B cell (primary cell): ENCODE measurements around the gene NRM. TPM values are rescaled to one million over a fixed set of nuclear protein-coding genes. Genes with fewer than 3 reads are reported as not detected.

Experiments
- ATAC-seq: fragments of 200-7000 bp; cut with Tn5 transposase; one replicate; pipeline ENCODE4 v1.10.0; 2021; ENCODE audit warnings: low read depth, mild to moderate bottlenecking, moderate number of reproducible peaks, moderate library complexity
- CTCF ChIA-PET: fragments of 350-600 bp; sonication (Branson Sonifier 250); formaldehyde crosslinking; loops from one replicate; lab custom pipeline; 2021; ENCODE audit warnings: antibody characterized with exemption, inconsistent platforms; lab: Charles Lee
- POLR2A ChIA-PET: fragments of 350-600 bp; sonication (Branson Sonifier 250); formaldehyde crosslinking; loops from one replicate; lab custom pipeline; 2021; ENCODE audit warnings: antibody characterized with exemption; lab: Charles Lee
- DNase-seq: peaks from one replicate; pipeline ENCODE4 v3.0.0; 2013
- H2AFZ ChIP-seq: 2 replicates; pipeline ENCODE4 v1.6.1; 2012; ENCODE audit warnings: mild to moderate bottlenecking, low read depth, low read length; ENCODE audit not compliant: insufficient read depth, poor library complexity, severe bottlenecking
- H3K27ac ChIP-seq, 2 donors: 1 replicate in 1 of 2; 2 replicates in 1 of 2; pipeline ENCODE4 v1.5.1; 2012 to 2013; ENCODE audit warnings: low read length in 2 of 2, mild to moderate bottlenecking in 2 of 2, moderate library complexity in 1 of 2
- H3K27me3 ChIP-seq, 4 experiments: fragments of 200-600 bp in 1 of 4; sonication (generic) in 1 of 4; replicated peaks in 1 of 4; 1 replicate in 2 of 4; 2 replicates in 2 of 4; pipeline versions ENCODE4 v1.6.1 to v1.7.0; 2013 to 2016; ENCODE audit warnings: low read length in 3 of 4, mild to moderate bottlenecking in 2 of 4, mixed read lengths in 1 of 4, moderate library complexity in 1 of 4; ENCODE audit not compliant: insufficient read depth in 4 of 4, control insufficient read depth in 3 of 4; ENCODE audit errors: control extremely low read depth in 1 of 4
- H3K36me3 ChIP-seq, 2 experiments: replicated peaks in 1 of 2; 1 replicate in 1 of 2; 2 replicates in 1 of 2; pipeline versions ENCODE4 v1.6.1 to v1.7.1; 2013; ENCODE audit warnings: low read length in 1 of 2; ENCODE audit not compliant: insufficient read depth in 2 of 2, control insufficient read depth in 1 of 2; ENCODE audit errors: control extremely low read depth in 1 of 2, extremely low read depth in 1 of 2
- H3K4me1 ChIP-seq, 2 donors: fragments of 200-600 bp in 1 of 2; sonication (generic) in 1 of 2; 1 replicate in 1 of 2; 2 replicates in 1 of 2; pipeline versions ENCODE4 v1.5.1 to v1.6.1; 2013 to 2017; ENCODE audit warnings: low read length in 2 of 2; ENCODE audit not compliant: control insufficient read depth in 2 of 2, insufficient read depth in 2 of 2
- H3K4me2 ChIP-seq: replicated peaks from 2 replicates; pipeline ENCODE3; 2012; ENCODE audit warnings: mild to moderate bottlenecking, low read depth, low read length; ENCODE audit not compliant: poor library complexity, severe bottlenecking
- H3K4me3 ChIP-seq, 5 experiments: fragments of 200-600 bp in 1 of 5; sonication (generic) in 1 of 5; 1 replicate in 3 of 5; 2 replicates in 2 of 5; pipeline versions ENCODE4 v1.5.1 to v1.7.0; 2011 to 2016; ENCODE audit warnings: low read length in 4 of 5, mild to moderate bottlenecking in 4 of 5, low read depth in 2 of 5, control low read depth in 1 of 5, moderate library complexity in 1 of 5; ENCODE audit not compliant: insufficient read depth in 1 of 5; ENCODE audit errors: control extremely low read depth in 1 of 5, extremely low read depth in 1 of 5
- H3K79me2 ChIP-seq: fragments of 200-600 bp; sonication (generic); one replicate; pipeline ENCODE4 v1.6.0; 2016; ENCODE audit warnings: low read length; ENCODE audit not compliant: control insufficient read depth, insufficient read depth
- H3K9ac ChIP-seq: fragments of 200-600 bp; sonication (generic); 2 replicates; pipeline ENCODE4 v1.6.1; 2017; ENCODE audit warnings: mild to moderate bottlenecking, low read length, moderate library complexity
- H3K9me3 ChIP-seq, 3 donors: one replicate each; pipeline versions ENCODE4 v1.6.1 to v1.7.1; 2013; ENCODE audit warnings: low read length in 2 of 3; ENCODE audit not compliant: control insufficient read depth in 2 of 3, insufficient read depth in 1 of 3; ENCODE audit errors: control extremely low read depth in 1 of 3
- H4K20me1 ChIP-seq: 2 replicates; pipeline ENCODE4 v1.6.0; 2012; ENCODE audit warnings: mild to moderate bottlenecking, low read length; ENCODE audit not compliant: insufficient read depth, control insufficient read depth, poor library complexity, severe bottlenecking
- H3K27ac Mint-ChIP-seq: one replicate; pipeline ENCODE4 v1.8.0; 2021; ENCODE audit warnings: mixed read lengths
- H3K27me3 Mint-ChIP-seq: one replicate; pipeline ENCODE4 v1.8.0; 2021; ENCODE audit warnings: mixed read lengths
- H3K4me1 Mint-ChIP-seq: one replicate; pipeline ENCODE4 v1.8.0; 2021; ENCODE audit warnings: mixed read lengths
- H3K4me3 Mint-ChIP-seq: one replicate; pipeline ENCODE4 v1.8.0; 2021; ENCODE audit warnings: mixed read lengths
- H3K9me3 Mint-ChIP-seq: one replicate; pipeline ENCODE4 v1.8.0; 2022; ENCODE audit warnings: mixed read lengths; ENCODE audit not compliant: insufficient read depth
- CTCF ChIP-seq: fragments of 200-600 bp; IDR thresholded peaks from one replicate; pipeline ENCODE4 v1.8.0; 2022; ENCODE audit warnings: antibody characterized with exemption, mild to moderate bottlenecking
- EZH2 ChIP-seq: IDR thresholded peaks from 2 replicates; pipeline ENCODE4 v1.6.1; 2012; ENCODE audit warnings: borderline replicate concordance, low read depth, mild to moderate bottlenecking, moderate library complexity, low read length; ENCODE audit not compliant: insufficient read depth, poor library complexity, severe bottlenecking
- WGBS: methylation state at CpG from one replicate; pipeline ENCODE4 v1.1.5; 2013; ENCODE audit warnings: missing lambda C conversion rate; ENCODE audit not compliant: insufficient coverage; 5-methylcytosine and 5-hydroxymethylcytosine counted together
- intact Hi-C: fragments of 100-400 bp; cut with micrococcal nuclease; formaldehyde crosslinking; loops from one replicate; pipeline ENCODE4 v1.10.0; 2022
- polyA plus RNA-seq: library from polyadenylated mRNA; depleted of rRNA; stranded (reverse); fragments of >200 nt; gene quantifications from 2 replicates; pipeline ENCODE4 v1.2.3, GENCODE V29; 2012
- total RNA-seq, 2 donors: library from RNA; stranded (reverse); fragments of 120-200 nt in 1 of 2; gene quantifications; 1 replicate in 1 of 2; 2 replicates in 1 of 2; pipeline versions ENCODE4 v1.2.3 to v1.2.4, GENCODE V29; 2013 to 2022

Gene NRM
- total and polyA plus RNA-seq, 2 donors (not counting 1 experiment from before 2014, with no cell fraction given): 24.9 to 26.0 TPM

GRCh38 chr6:30686908-30687658 is 3.7 kb downstream of the NRM start:
- Histone ChIP-seq H3K9me3 (no peaks in the 10 kb centered on the region), H4K20me1 (peaks cover 46% of the 10 kb centered on the region), H3K9ac (peak overlapping the region; percentile 98), H3K4me3 (peak overlapping the region; percentile 40 to 100 (median 93)), H3K27ac (peak overlapping the region; percentile 93 to 97), H3K36me3 (peaks cover 0 to 3% of the 10 kb centered on the region in 2 experiments), H2AFZ (peak overlapping the region; percentile 82), H3K4me2 (peak overlapping the region; percentile 100), H3K4me1 (peaks cover 39 to 46% of the 10 kb centered on the region in 2 donors), H3K27me3 (no peaks in the 10 kb centered on the region), H3K79me2 (peaks cover 59% of the 10 kb centered on the region)
- peak overlapping the region; percentile 97 for H3K4me3 Mint-ChIP-seq
- TF ChIP-seq EZH2 (no peak), CTCF (no peak)
- H3K4me1 Mint-ChIP-seq: peaks cover 71% of the 10 kb centered on the region
- no peaks in the 10 kb centered on the region for H3K9me3 Mint-ChIP-seq
- CTCF ChIA-PET: interaction anchor here (0.9 to 8.9 kb wide), 5 partner anchors 8 to 91 kb away, joined by 3 to 151 read pairs (median 11); partner anchors contain the start of genes MDC1 and TUBB
- intact Hi-C loops: loop anchor here (1.0 to 2.0 kb wide), 2 partner anchors 14 to 30 kb away; partner anchors contain the start of genes DHX16 and MDC1
- peak; percentile 55 for ATAC-seq
- DNase-seq: peak; percentile 90
- under 1% methylated on average over 37 of the region's 52 CpGs for WGBS
- no peaks in the 10 kb centered on the region for H3K27me3 Mint-ChIP-seq
- H3K27ac Mint-ChIP-seq: peak overlapping the region; percentile 99
- POLR2A ChIA-PET: interaction anchor here (0.7 to 3.2 kb wide), 7 partner anchors 8 to 747 kb away, joined by 3 to 45 read pairs (median 6); partner anchors contain the start of genes MDC1, MRPS18B, PPP1R10 and TUBB
